NCI-H2196 treated with DMSO at 0.1 percent for 48 hours (cell line): ENCODE results near the gene DDX39B.
"Not testable (repeated sequence)": the region's sequence is repeated elsewhere in the genome, so short reads cannot be mapped to it uniquely, and the experiment has no call there.

Experiments
- DNase-seq: peaks from one replicate; lab custom pipeline; 2025; ENCODE audit not compliant: unreplicated experiment; lab: John Stamatoyannopoulos, UW

The DDX39B gene

GRCh38 chr6:31529329-31530150, 12.3 kb downstream of the DDX39B start:
- no peak for DNase-seq

GRCh38 chr6:31528821-31529328, 12.9 kb downstream of the DDX39B start, which contains the start of gene MCCD1:
Gene MCCD1, plus strand, starts transcription at chr6:31528962. Its CDS starts 53 bp downstream, at chr6:31529015.
- no peak for DNase-seq

GRCh38 chr6:31528307-31528777, 13.5 kb downstream of the DDX39B start:
- DNase-seq = no peak

GRCh38 chr6:31525932-31526591, 15.7 kb downstream of the DDX39B start:
- no peak for DNase-seq

GRCh38 chr6:31525553-31525931, 16.3 kb downstream of the DDX39B start:
- no peak for DNase-seq

- DNase-seq = no peak
These were observed 20.0 kb downstream of the DDX39B start for GRCh38 chr6:31521835-31522234.

GRCh38 chr6:31513456-31514165, 28.2 kb downstream of the DDX39B start:
- no peak for DNase-seq

GRCh38 chr6:31510007-31510406, 31.8 kb downstream of the DDX39B start:
- DNase-seq = no peak

GRCh38 chr6:31509036-31509435, 32.8 kb downstream of the DDX39B start:
- DNase-seq = not testable (repeated sequence)

GRCh38 chr6:31502586-31502985, 39.2 kb downstream of the DDX39B start:
- DNase-seq = no peak

GRCh38 chr6:31499648-31500047, 42.2 kb downstream of the DDX39B start:
- DNase-seq = not testable (repeated sequence)

GRCh38 chr6:31498748-31499147, 43.1 kb downstream of the DDX39B start:
- no peak for DNase-seq

- peak; percentile 84 for DNase-seq
These were observed 44.0 kb downstream of the DDX39B start, which contains the start of gene MICB for GRCh38 chr6:31497531-31498476. Gene MICB, plus strand, starts transcription at chr6:31498145. Its CDS starts 49 bp downstream, at chr6:31498194.

- not testable (repeated sequence) for DNase-seq
These were observed 45.0 kb downstream of the DDX39B start for GRCh38 chr6:31496826-31497225.

- no peak for DNase-seq
These were observed 46.2 kb downstream of the DDX39B start for GRCh38 chr6:31495580-31495979.

GRCh38 chr6:31493875-31494694, 47.7 kb downstream of the DDX39B start:
- DNase-seq = peak; percentile 67

- DNase-seq = not testable (repeated sequence)
These were observed 48.3 kb downstream of the DDX39B start for GRCh38 chr6:31493550-31493874.

- DNase-seq = no peak
These were observed 51.5 kb downstream of the DDX39B start for GRCh38 chr6:31490115-31490873.

GRCh38 chr6:31489086-31489485, 52.7 kb downstream of the DDX39B start:
- no peak for DNase-seq
